Activated gamma-delta T cell treated with anti-CD3 and anti-CD28 coated beads, Interleukin-2, amount 50 U/mL, for 16 hours (primary cell): ENCODE data around the gene ZNF468.
"Not testable (repeated sequence)": the region's sequence is repeated elsewhere in the genome, so short reads cannot be mapped to it uniquely, and the experiment has no call there.

ENCODE experiments used
- DNase-seq: peaks from one replicate; pipeline ENCODE4 v3.0.0-alpha.2; 2020; ENCODE audit warnings: low read depth

ZNF468 gene

GRCh38 chr19:52857378-52858191, at the start of gene ZNF468:
Gene ZNF468, minus strand, starts transcription at chr19:52857619. Its CDS starts 3,347 bp downstream, at chr19:52854272.
- DNase-seq = peak; percentile 60

GRCh38 chr19:52904052-52904780, 46.8 kb upstream of the ZNF468 start:
- DNase-seq = not testable (repeated sequence)

GRCh38 chr19:52901842-52902241, 44.4 kb upstream of the ZNF468 start:
- DNase-seq = no peak

GRCh38 chr19:52898596-52898995, 41.2 kb upstream of the ZNF468 start:
- not testable (repeated sequence) for DNase-seq

GRCh38 chr19:52898101-52898500, 40.7 kb upstream of the ZNF468 start:
- no peak for DNase-seq

GRCh38 chr19:52897138-52897935, 39.9 kb upstream of the ZNF468 start, which contains the start of gene ZNF320:
Gene ZNF320, minus strand, starts transcription at chr19:52897635. Its CDS starts 7,380 bp downstream, at chr19:52890255.
- peak; percentile 89 for DNase-seq

- DNase-seq = no peak
Measured at GRCh38 chr19:52896431-52897137, 39.2 kb upstream of the ZNF468 start.

GRCh38 chr19:52891336-52891735, 33.9 kb upstream of the ZNF468 start:
- no peak for DNase-seq

GRCh38 chr19:52889931-52890330, 32.5 kb upstream of the ZNF468 start:
- no peak for DNase-seq

GRCh38 chr19:52889076-52889475, 31.7 kb upstream of the ZNF468 start:
- no peak for DNase-seq

- no peak for DNase-seq
Measured at GRCh38 chr19:52880895-52881389, 23.5 kb upstream of the ZNF468 start.

GRCh38 chr19:52872996-52873395, 15.6 kb upstream of the ZNF468 start:
- DNase-seq = not testable (repeated sequence)

- no peak for DNase-seq
Measured at GRCh38 chr19:52871466-52871865, 14.0 kb upstream of the ZNF468 start.

GRCh38 chr19:52868031-52868430, 10.6 kb upstream of the ZNF468 start:
- not testable (repeated sequence) for DNase-seq

- not testable (repeated sequence) for DNase-seq
Measured at GRCh38 chr19:52856540-52857377, 660 bp downstream of the ZNF468 start.

GRCh38 chr19:52847352-52847751, 10.1 kb downstream of the ZNF468 start:
- not testable (repeated sequence) for DNase-seq

- not testable (repeated sequence) for DNase-seq
Measured at GRCh38 chr19:52840825-52841465, 16.5 kb downstream of the ZNF468 start.

GRCh38 chr19:52834289-52834688, 23.1 kb downstream of the ZNF468 start:
- not testable (repeated sequence) for DNase-seq

GRCh38 chr19:52833541-52833940, 23.9 kb downstream of the ZNF468 start:
- DNase-seq = not testable (repeated sequence)

- not testable (repeated sequence) for DNase-seq
Measured at GRCh38 chr19:52829866-52830265, 27.6 kb downstream of the ZNF468 start.
